ENCODE measurements around the gene FBXO2. TPM values are rescaled to one million over a fixed set of nuclear protein-coding genes. Genes with fewer than 3 reads are reported as not detected.

FBXO2 gene
- total RNA-seq, 2 donors from 2014 or later: 1.3 to 2.2 TPM

GRCh38 chr1:11691302-11691914 lies 37.2 kb upstream of the FBXO2 start, which contains the start of gene DRAXIN:
Gene DRAXIN, plus strand, starts transcription at chr1:11691710. Its CDS starts 14,549 bp downstream, at chr1:11706259.
- Mint-ChIP-seq H3K27me3 (peaks cover 51% of the 10 kb centered on the region), H3K27ac (no peak within 1 kb of the TSS), H3K4me3 (peak within 1 kb of the TSS; percentile 89), H3K4me1 (peaks cover 23% of the 10 kb centered on the region), H3K36me3 (ENCODE audit: low read depth) (peaks cover 14% of the 10 kb centered on the region)
- DNase-seq (no peak), ATAC-seq (peak; percentile 27)
- H3K9me3 ChIP-seq (ENCODE audit: control insufficient read depth, low read length, poor library complexity, severe bottlenecking): no peaks in the 10 kb centered on the region

GRCh38 chr1:11690397-11691301 lies 36.4 kb upstream of the FBXO2 start:
- ATAC-seq: no peak
- DNase-seq: no peak
- H3K4me1 Mint-ChIP-seq: peaks cover 23% of the 10 kb centered on the region
- H3K36me3 Mint-ChIP-seq (ENCODE audit: low read depth): peaks cover 16% of the 10 kb centered on the region
- H3K4me3 Mint-ChIP-seq: peak overlapping the region; percentile 83
- H3K27ac Mint-ChIP-seq: no peak overlapping the region
- H3K9me3 ChIP-seq (ENCODE audit: control insufficient read depth, low read length, poor library complexity, severe bottlenecking): no peaks in the 10 kb centered on the region
- peaks cover 51% of the 10 kb centered on the region for H3K27me3 Mint-ChIP-seq

- no peaks in the 10 kb centered on the region for H3K9me3 ChIP-seq (ENCODE audit: control insufficient read depth, low read length, poor library complexity, severe bottlenecking)
- peaks cover 11% of the 10 kb centered on the region for H3K36me3 Mint-ChIP-seq (ENCODE audit: low read depth)
- H3K27me3 Mint-ChIP-seq: peaks cover 43% of the 10 kb centered on the region
- H3K27ac Mint-ChIP-seq: no peak overlapping the region
- peaks cover 20% of the 10 kb centered on the region for H3K4me1 Mint-ChIP-seq
- ATAC-seq: no peak
- DNase-seq: no peak
- H3K4me3 Mint-ChIP-seq: no peak overlapping the region
Measured at GRCh38 chr1:11688506-11688905, 34.3 kb upstream of the FBXO2 start.

GRCh38 chr1:11685210-11685752 lies 31.1 kb upstream of the FBXO2 start:
- H3K9me3 ChIP-seq (ENCODE audit: control insufficient read depth, low read length, poor library complexity, severe bottlenecking): no peaks in the 10 kb centered on the region
- Mint-ChIP-seq H3K4me3 (no peak overlapping the region), H3K36me3 (ENCODE audit: low read depth) (peaks cover 7% of the 10 kb centered on the region)

GRCh38 chr1:11684070-11684469 lies 29.8 kb upstream of the FBXO2 start:
- no peaks in the 10 kb centered on the region for H3K9me3 ChIP-seq (ENCODE audit: control insufficient read depth, low read length, poor library complexity, severe bottlenecking)
- Mint-ChIP-seq H3K27ac (no peak overlapping the region), H3K4me3 (no peak overlapping the region), H3K4me1 (peaks cover 11% of the 10 kb centered on the region), H3K27me3 (peaks cover 16% of the 10 kb centered on the region), H3K36me3 (ENCODE audit: low read depth) (peaks cover 2% of the 10 kb centered on the region)
- no peak for DNase-seq
- no peak for ATAC-seq

More at GRCh38 chr1:11685210-11685752, 31.1 kb upstream of the FBXO2 start:
- H3K27me3 Mint-ChIP-seq: peaks cover 25% of the 10 kb centered on the region
- H3K27ac Mint-ChIP-seq: no peak overlapping the region
- DNase-seq (no peak), ATAC-seq (no peak)
- peaks cover 12% of the 10 kb centered on the region for H3K4me1 Mint-ChIP-seq

DNA sequence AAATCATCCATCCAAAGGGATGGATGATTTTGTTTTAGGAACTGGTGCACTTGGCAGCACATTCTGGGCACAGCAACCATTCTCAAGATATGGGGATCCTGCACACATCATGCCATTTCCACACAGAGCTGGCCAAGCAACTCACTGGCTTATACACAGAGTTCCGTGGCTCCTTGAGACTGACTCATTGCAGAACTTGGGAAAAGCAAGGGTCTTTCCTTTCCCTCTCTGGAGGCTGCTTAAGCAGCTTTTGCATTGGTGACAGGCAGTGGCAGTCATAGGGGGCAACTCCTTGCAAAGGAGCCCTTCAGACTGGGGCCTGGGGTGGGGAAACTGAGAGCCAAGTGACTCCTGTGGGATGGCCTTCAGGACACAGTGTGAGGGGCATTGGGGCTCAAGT lies 28.6 kb upstream of the FBXO2 start:
- H3K9me3 ChIP-seq (ENCODE audit: control insufficient read depth, low read length, poor library complexity, severe bottlenecking): no peaks in the 10 kb centered on the region
- ATAC-seq: no peak
- Mint-ChIP-seq H3K27ac (no peak overlapping the region), H3K36me3 (ENCODE audit: low read depth) (peaks cover 2% of the 10 kb centered on the region), H3K4me1 (peaks cover 18% of the 10 kb centered on the region), H3K27me3 (peaks cover 4% of the 10 kb centered on the region), H3K4me3 (no peak overlapping the region)
- DNase-seq: no peak

DNA sequence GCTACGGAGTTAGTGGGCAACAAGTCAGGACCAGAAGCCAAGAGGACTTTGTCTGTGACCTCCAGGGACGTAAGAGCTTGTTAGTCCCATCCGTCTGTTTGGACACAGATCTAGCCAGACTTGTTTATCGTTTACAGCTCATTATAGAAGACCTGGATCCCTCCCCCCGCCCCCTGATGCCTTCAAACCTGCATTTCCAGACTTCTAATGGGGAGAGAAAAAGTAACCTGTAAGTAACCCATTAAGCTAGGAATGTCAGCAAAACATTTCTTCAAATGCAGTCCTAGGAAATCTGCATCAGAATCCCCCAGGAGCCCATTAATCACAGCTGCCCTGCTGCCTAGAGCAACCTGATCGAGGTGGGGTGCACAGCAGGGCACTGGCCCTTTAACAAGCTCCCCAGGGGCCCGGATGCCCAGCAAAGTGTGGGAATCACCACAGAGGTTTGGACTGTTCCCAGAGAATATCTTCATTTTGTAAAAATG lies 28.1 kb upstream of the FBXO2 start:
- ATAC-seq: no peak
- H3K27ac Mint-ChIP-seq: no peak overlapping the region

GRCh38 chr1:11681071-11681771 lies 27.0 kb upstream of the FBXO2 start, which contains the start of gene MAD2L2:
Gene MAD2L2, minus strand, starts transcription at chr1:11681148. Its CDS starts 547 bp downstream, at chr1:11680601.
- peaks cover 18% of the 10 kb centered on the region for H3K4me1 Mint-ChIP-seq
- H3K27me3 Mint-ChIP-seq: no peaks in the 10 kb centered on the region
- ATAC-seq: peak; percentile 95
- peak within 1 kb of the TSS; percentile 86 for H3K27ac Mint-ChIP-seq
- H3K4me3 Mint-ChIP-seq: peak within 1 kb of the TSS; percentile 93
- H3K9me3 ChIP-seq (ENCODE audit: control insufficient read depth, low read length, poor library complexity, severe bottlenecking): no peaks in the 10 kb centered on the region
- peak; percentile 84 to 96 (median 90) for DNase-seq
- peaks cover 2% of the 10 kb centered on the region for H3K36me3 Mint-ChIP-seq (ENCODE audit: low read depth)

More for the DNA sequence above, 28.1 kb upstream of the FBXO2 start:
- DNase-seq: no peak
- peak overlapping the region; percentile 93 for H3K4me3 Mint-ChIP-seq
- H3K36me3 Mint-ChIP-seq (ENCODE audit: low read depth): peaks cover 2% of the 10 kb centered on the region
- H3K27me3 Mint-ChIP-seq: no peaks in the 10 kb centered on the region
- H3K4me1 Mint-ChIP-seq: peaks cover 18% of the 10 kb centered on the region
- no peaks in the 10 kb centered on the region for H3K9me3 ChIP-seq (ENCODE audit: control insufficient read depth, low read length, poor library complexity, severe bottlenecking)

- DNase-seq: no peak
- Mint-ChIP-seq H3K36me3 (ENCODE audit: low read depth) (no peaks in the 10 kb centered on the region), H3K27ac (peak overlapping the region; percentile 34), H3K27me3 (no peaks in the 10 kb centered on the region), H3K4me3 (peak overlapping the region; percentile 93), H3K4me1 (peaks cover 18% of the 10 kb centered on the region)
- ATAC-seq: peak; percentile 4
- H3K9me3 ChIP-seq (ENCODE audit: control insufficient read depth, low read length, poor library complexity, severe bottlenecking): no peaks in the 10 kb centered on the region
Measured at GRCh38 chr1:11680270-11681070, 26.2 kb upstream of the FBXO2 start.

- no peak overlapping the region for H3K27ac Mint-ChIP-seq
- H3K4me1 Mint-ChIP-seq: peaks cover 18% of the 10 kb centered on the region
- H3K36me3 Mint-ChIP-seq (ENCODE audit: low read depth): no peaks in the 10 kb centered on the region
- ATAC-seq: no peak
- H3K27me3 Mint-ChIP-seq: no peaks in the 10 kb centered on the region
- no peak for DNase-seq
- no peaks in the 10 kb centered on the region for H3K9me3 ChIP-seq (ENCODE audit: control insufficient read depth, low read length, poor library complexity, severe bottlenecking)
- H3K4me3 Mint-ChIP-seq: no peak overlapping the region
Measured at GRCh38 chr1:11678442-11678841, 24.2 kb upstream of the FBXO2 start.

DNA sequence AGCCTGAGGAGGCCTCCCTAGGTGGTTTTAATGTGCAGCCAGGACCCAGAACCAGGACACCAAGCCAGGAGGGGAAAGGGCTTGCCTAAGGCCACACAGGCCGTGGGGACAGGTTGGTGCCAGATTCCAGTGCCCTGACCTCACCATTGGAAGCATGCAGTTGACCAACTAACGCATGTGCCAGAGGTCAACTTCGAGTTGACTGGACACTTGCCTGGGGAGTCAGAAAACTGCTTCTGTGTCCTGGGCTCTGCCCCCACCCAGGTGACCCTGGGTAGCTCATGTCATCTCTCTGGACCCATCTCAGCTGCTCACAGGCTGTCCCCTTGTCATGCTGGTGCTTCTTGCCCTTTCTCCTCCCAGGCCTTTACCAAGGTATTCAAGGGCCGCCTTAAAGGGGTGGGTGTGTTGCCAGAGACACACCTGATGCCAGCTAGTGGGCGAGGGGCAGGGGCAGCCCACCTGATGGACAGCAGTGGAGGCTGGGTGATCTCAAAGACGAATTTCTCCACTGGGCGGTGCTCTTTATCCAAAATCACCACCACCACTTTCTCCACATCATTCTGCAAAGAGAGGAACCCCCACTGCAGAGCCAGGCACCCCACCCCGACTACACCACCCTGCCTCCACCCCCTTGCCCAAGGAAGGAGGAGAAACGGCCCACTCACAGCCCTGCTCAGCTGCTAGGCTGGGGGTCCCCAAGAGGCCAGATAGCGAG lies 22.3 kb upstream of the FBXO2 start:
- no peak overlapping the region for H3K4me3 Mint-ChIP-seq
- H3K27me3 Mint-ChIP-seq: no peaks in the 10 kb centered on the region
- H3K27ac Mint-ChIP-seq: no peak overlapping the region
- ATAC-seq: no peak
- H3K9me3 ChIP-seq (ENCODE audit: control insufficient read depth, low read length, poor library complexity, severe bottlenecking): no peaks in the 10 kb centered on the region
- no peaks in the 10 kb centered on the region for H3K36me3 Mint-ChIP-seq (ENCODE audit: low read depth)
- peaks cover 13% of the 10 kb centered on the region for H3K4me1 Mint-ChIP-seq
- DNase-seq: no peak

DNA sequence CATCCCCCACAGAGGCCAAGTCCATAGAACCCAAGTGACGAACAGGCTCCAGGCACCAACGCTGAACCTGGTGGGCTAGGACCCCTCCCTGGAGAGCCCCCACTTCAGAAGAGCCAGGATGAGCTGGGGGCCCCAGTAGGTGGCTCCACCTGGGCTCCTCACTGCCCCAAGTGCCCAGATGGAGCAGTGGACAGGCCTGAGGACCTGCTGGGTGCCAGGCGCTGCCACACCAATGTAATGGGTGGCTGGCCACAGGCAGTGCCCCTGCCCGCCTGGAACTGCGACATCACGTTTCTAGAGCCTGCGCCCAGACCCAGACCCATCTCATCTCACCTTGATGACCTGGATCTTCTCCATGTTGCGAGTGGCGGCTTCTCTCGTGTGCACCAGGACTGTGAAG lies 21.1 kb upstream of the FBXO2 start:
- Mint-ChIP-seq H3K4me3 (no peak overlapping the region), H3K27ac (no peak overlapping the region), H3K4me1 (peaks cover 14% of the 10 kb centered on the region), H3K36me3 (ENCODE audit: low read depth) (no peaks in the 10 kb centered on the region), H3K27me3 (no peaks in the 10 kb centered on the region)
- DNase-seq (no peak), ATAC-seq (no peak)
- no peaks in the 10 kb centered on the region for H3K9me3 ChIP-seq (ENCODE audit: control insufficient read depth, low read length, poor library complexity, severe bottlenecking)
